ENCODE measurements around the gene ZCCHC4.
A peak's percentile ranks its signal among the peaks of the same experiment; 100 is the strongest.
"Not testable (repeated sequence)": the region's sequence is repeated elsewhere in the genome, so short reads cannot be mapped to it uniquely, and the experiment has no call there.

The ZCCHC4 gene

GRCh38 chr4:25321703-25322102 is 9.1 kb downstream of the ZCCHC4 start:
- no peak for DNase-seq

DNA sequence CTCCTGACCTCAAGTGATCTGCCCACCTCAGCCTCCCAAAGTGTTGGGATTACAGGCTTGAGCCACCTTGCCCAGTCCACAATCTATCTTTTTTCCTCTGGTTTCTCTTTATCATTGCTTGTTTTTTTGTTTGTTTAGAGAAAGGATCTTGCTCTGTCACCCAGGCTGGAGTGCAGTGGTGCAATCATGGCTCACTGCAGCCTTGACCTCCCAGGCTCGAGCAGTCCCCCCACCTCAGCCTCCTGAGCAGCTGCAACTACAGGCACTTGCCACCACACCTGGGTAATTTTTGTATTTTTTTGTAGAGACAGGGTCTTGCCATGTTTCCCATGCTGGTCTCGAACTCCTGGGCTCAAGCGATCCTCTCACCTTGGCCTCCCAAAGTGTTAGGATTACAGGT is 15.9 kb downstream of the ZCCHC4 start:
- DNase-seq: not testable (repeated sequence)

DNA sequence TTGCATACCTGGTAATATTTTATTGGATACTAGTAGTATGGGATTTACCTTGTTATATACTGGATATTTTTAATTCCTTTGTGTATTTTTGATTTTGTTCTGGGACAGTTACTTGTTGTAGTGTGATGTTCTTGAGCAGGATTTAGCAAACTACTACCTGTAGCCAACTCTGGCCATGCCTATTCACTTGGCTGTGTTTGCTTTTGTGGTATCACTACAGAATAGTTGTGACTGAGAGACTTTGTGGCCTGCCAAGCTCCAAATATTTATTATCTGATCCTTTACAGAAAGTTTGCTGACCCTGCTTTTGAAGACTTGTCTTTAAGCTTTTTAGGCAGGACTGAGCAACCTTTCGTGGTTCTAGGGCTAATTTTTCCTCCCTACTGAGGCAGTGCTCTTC is 17.8 kb downstream of the ZCCHC4 start:
- DNase-seq: no peak

- DNase-seq: no peak
Measured at GRCh38 chr4:25330905-25331808, 18.6 kb downstream of the ZCCHC4 start.

DNA sequence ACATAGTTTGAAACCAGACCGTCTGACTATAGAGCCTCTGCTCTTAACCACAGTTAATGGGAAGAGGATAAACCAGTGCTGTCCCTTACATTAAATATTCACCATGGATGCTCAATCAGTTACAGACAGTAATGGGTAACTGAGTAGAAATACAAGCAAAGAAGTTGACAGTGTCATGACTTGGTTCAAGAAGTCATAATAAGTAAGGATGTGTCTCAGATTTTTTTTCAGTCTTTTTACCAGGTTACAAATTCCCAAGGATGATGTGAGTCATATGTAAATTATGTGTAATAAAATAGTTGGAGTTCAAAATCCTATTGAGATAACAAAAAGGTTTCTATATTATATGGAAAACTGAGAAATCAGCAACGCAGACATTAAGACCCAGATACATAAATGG is 31.1 kb downstream of the ZCCHC4 start:
- DNase-seq: no peak

DNA sequence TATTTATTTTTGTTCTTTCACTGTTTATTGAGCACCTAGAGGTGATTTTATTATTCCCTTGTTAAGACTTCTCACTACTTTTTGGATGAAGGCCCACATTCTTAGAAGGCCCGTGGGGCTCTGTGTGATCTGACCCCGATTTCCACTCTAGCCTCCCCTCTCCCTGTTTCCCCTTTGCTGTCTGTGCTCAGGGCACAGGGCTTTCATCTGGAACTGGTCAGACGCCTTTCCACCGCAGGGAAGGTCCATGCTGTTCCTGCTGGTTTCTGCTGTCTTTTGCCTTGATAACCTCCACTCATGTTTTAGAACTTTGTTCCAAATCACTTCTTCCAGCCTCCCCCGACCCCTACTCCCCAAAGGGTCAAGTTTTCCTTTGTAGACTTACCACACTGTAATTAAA is 33.2 kb downstream of the ZCCHC4 start:
- no peak for DNase-seq

- no peak for DNase-seq
Measured at GRCh38 chr4:25346913-25347312, 34.3 kb downstream of the ZCCHC4 start.

DNA sequence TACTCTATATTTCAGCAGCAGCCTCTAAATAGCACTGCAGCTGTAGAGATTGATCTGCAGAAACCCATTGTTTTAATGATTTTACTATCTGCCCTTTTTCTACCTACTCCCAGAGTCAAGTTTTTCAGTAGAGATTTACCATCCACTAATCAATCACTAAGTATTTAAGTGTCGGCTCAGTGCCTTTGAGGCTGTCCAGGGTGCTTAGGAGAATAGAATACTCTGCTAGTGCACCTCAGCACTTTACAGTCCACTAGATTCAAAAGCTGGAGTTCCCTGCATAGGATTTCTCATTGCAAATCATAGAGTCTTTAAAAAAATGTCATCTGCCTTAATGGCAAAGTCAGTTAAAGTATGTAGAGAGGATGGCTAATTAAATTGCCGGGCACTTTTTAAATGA is 34.9 kb downstream of the ZCCHC4 start:
- DNase-seq: no peak

- no peak for DNase-seq
Measured at GRCh38 chr4:25347971-25348370, 35.4 kb downstream of the ZCCHC4 start.

- no peak for DNase-seq
Measured at GRCh38 chr4:25350561-25350960, 38.0 kb downstream of the ZCCHC4 start.

DNA sequence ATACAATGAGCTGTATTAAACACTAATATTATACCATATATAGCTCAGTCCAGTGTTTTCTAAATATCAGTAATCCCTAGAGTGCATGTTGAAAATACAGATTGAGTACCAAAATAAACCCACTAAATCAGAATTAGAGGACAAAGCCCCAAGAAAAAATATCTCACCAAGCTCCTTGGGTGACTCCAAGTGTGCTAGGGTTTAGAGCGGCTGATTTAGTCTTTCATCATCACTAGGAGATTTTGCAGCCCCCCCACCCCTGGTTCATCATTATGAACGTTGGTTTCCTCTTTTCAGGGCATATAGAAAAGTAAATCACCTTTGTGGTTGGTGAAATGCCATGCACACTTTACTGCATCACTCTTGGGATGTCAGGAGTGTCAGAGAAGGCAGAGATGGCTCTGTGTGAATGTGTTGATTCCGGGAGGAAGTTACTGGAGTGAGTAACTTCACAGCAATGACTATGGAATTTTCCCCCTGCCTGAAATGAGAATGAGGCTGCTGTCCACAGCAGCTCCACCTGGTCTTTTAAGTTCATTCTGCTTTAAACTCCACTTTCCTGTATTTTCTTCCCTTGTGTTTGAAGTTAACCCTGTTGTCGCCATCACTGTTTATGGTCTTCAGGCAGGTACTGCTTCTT is 39.3 kb downstream of the ZCCHC4 start:
- no peak for DNase-seq

GRCh38 chr4:25356068-25356467 is 43.5 kb downstream of the ZCCHC4 start:
- DNase-seq: no peak

GRCh38 chr4:25358515-25359275 is 46.1 kb downstream of the ZCCHC4 start:
- DNase-seq: no peak

- no peak for DNase-seq
Measured at GRCh38 chr4:25361253-25361652, 48.7 kb downstream of the ZCCHC4 start.

DNA sequence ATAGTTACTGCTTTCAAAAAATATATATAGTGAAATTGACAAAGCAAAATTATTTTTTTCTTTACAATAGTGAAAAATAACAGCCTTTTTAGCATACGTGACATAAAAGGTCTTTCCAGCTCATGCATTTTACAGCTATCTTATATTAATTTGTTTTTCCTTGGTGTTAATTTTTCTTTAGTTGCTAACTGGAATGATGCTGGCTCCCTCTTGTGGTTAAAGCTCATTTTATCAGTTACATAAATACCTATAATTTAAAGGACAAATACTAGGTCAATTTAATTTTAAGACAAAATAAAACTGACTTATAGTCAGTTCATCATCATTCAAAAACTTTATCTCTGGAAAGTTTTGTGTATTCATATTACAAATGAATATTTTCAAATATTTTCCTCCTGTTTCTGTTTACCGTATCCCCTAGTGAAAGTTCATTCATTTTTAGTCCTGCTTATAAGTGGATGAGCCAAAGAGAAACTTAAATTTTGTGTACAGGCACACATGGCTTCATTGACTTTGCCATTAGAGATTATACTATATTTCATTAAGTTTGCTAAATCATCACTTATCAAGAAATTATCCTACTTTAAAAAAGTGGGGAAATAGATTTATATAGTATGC is 54.5 kb downstream of the ZCCHC4 start:
- no peak for DNase-seq

DNA sequence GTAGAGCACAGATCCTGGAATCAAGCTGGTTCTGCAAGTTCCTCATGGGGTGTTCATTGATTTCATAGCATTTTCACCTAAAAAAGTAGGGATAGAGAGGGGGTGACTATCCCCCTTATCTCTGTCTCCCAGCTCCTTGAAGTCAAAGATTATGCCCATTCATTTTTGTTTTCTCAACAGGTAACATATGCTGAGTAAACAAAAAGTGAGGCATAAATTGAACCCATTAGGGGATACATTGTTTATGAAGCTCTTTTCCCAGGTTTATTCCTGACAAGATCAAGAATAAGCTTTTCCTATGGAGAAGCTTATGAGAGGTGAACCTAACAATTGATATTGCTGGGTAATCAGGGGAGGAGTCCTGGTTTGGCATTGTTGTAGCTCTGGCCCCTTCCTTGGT is 55.3 kb downstream of the ZCCHC4 start:
- DNase-seq: no peak

GRCh38 chr4:25368315-25368714 is 55.7 kb downstream of the ZCCHC4 start:
- no peak for DNase-seq

DNA sequence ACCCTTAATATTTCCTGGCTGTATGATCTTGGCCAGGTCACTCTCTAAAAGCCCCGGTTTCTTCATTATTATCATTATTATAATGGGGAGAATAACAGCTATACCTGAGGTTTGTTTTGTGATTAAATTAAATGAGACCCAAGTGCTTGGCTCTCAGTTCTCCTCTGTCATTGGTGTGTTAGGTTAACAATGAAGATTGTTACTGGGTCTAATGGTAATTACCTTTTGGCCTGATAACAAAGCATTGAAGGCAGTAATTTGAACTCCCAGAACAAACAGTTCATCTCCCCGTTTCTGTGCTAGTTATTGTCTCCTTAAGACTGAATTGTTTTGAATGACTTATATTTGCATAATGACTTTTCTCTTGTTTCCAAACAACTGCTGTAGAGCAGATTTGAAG is 57.7 kb downstream of the ZCCHC4 start:
- no peak for DNase-seq

- DNase-seq: not testable (repeated sequence)
Measured at GRCh38 chr4:25372549-25372948, 60.0 kb downstream of the ZCCHC4 start.

DNA sequence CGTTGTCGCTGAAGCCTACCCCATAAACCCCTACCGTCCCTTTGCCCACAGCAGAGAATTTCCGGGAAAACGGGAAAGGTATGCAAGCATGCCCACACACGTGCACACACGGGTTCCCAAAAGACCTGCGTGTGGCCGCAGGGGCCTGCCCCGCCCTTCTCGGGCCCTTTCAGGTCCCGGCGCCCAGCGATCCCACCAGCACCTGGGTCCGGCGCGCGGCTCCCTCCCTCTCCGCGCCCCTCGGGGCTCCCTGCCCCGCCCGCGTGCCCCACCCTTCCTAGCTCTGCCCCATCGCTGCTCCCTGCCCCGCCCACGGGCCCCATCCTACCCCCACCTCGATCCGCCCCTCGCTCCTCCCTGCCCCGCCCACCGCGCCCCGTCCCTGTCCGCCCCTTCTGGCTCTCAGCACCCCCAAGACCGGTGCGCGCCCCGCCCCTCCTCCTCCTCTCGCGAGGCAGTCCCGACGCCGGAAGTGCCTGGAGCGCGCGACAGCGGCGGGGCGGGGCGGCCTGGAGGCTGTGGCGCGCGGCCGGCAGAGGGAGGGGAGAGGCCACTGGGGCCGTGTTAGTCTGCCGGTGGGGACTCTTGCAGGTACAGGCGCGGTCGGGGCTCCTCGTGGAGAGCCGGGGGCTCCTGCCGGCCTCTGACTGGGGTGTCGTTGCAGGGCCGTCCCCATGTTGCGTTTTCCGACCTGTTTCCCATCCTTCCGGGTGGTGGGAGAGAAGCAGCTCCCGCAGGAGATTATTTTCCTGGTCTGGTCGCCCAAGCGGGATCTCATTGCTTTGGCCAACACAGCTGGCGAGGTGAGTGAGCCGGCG is 64.4 kb downstream of the ZCCHC4 start, which contains the start of gene ANAPC4:
TSS of gene ANAPC4 (plus strand) at position 510 of the 818 bp plus-strand sequence. CDS start at position 675, 165 bp downstream.
- DNase-seq: peak; percentile 97

- no peak for DNase-seq
Measured at GRCh38 chr4:25377572-25378436, 65.2 kb downstream of the ZCCHC4 start.
